Mucosa of stomach (tissue), 1 donor: ENCODE measurements around the gene URB1.
"Not testable (repeated sequence)": the region's sequence is repeated elsewhere in the genome, so short reads cannot be mapped to it uniquely, and the experiment has no call there.

Experiments
- H3K27me3 ChIP-seq: one replicate; pipeline ENCODE4 v1.7.0; 2013; ENCODE audit warnings: mild to moderate bottlenecking, low read length; ENCODE audit not compliant: control insufficient read depth, insufficient read depth
- H3K36me3 ChIP-seq: one replicate; pipeline ENCODE4 v1.7.0; 2013; ENCODE audit warnings: low read length; ENCODE audit not compliant: control insufficient read depth, insufficient read depth
- H3K4me1 ChIP-seq: one replicate; pipeline ENCODE4 v1.7.0; 2013; ENCODE audit warnings: mild to moderate bottlenecking, low read length; ENCODE audit not compliant: control insufficient read depth, insufficient read depth
- H3K4me3 ChIP-seq: one replicate; pipeline ENCODE4 v1.7.0; 2013; ENCODE audit warnings: low read length
- H3K9ac ChIP-seq: one replicate; pipeline ENCODE4 v1.7.0; 2013; ENCODE audit warnings: mild to moderate bottlenecking, low read length, moderate library complexity
- H3K9me3 ChIP-seq: one replicate; pipeline ENCODE4 v1.7.0; 2013; ENCODE audit warnings: mild to moderate bottlenecking, low read length, moderate library complexity; ENCODE audit not compliant: control insufficient read depth
- donor health status: Pancreatic carcinoma.

The URB1 gene

GRCh38 chr21:32380940-32381339, 11.9 kb downstream of the URB1 start:
- Histone ChIP-seq H3K9ac (no peak overlapping the region), H3K27me3 (no peaks in the 10 kb centered on the region), H3K4me1 (peaks cover 8% of the 10 kb centered on the region), H3K36me3 (no peaks in the 10 kb centered on the region), H3K9me3 (no peaks in the 10 kb centered on the region), H3K4me3 (no peak overlapping the region)

DNA sequence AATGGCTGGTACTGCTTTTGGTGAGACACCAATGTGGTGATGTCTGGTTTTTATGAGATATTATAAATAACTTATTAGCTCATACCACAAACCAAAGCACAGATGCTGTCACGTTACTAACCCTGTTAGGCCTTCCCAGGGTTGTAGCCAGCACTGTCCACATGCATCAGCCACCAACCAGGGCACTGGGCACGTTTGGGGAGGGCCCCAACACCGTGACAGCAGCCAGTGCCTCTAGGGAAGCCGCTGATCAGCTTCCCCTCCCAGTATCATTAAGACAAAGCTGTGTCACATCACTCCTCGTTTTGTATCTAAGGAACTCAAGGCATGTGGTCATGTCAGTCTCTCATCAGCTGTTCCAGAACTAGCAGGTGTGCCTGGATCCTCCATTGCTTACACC, 13.9 kb downstream of the URB1 start:
- H3K4me3 ChIP-seq: no peak overlapping the region
- H3K36me3 ChIP-seq: no peaks in the 10 kb centered on the region
- H3K27me3 ChIP-seq: no peaks in the 10 kb centered on the region
- H3K4me1 ChIP-seq: peaks cover 8% of the 10 kb centered on the region
- no peaks in the 10 kb centered on the region for H3K9me3 ChIP-seq
- H3K9ac ChIP-seq: no peak overlapping the region

DNA sequence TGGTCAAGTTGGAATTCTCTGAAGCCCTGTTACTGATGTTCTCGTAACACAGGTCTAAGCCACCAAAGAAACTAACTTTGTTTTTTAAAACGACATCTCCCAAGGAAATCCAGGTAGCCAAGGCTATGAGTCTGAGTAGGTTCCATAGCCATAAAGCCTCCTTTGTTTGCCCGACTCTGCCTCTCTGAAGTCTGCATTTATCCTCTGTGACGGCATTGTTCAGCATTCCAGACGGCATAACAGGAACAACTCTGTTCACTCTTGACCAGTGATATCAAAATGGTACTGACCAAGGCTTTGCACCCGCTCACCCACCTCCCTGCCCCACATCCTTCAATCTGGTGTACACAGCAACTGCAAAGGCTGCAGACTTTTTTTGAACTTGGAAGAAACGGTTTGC, 14.8 kb downstream of the URB1 start:
- H3K9ac ChIP-seq: no peak overlapping the region
- no peaks in the 10 kb centered on the region for H3K27me3 ChIP-seq
- peaks cover 5% of the 10 kb centered on the region for H3K4me1 ChIP-seq
- no peaks in the 10 kb centered on the region for H3K36me3 ChIP-seq
- H3K9me3 ChIP-seq: no peaks in the 10 kb centered on the region
- no peak overlapping the region for H3K4me3 ChIP-seq

DNA sequence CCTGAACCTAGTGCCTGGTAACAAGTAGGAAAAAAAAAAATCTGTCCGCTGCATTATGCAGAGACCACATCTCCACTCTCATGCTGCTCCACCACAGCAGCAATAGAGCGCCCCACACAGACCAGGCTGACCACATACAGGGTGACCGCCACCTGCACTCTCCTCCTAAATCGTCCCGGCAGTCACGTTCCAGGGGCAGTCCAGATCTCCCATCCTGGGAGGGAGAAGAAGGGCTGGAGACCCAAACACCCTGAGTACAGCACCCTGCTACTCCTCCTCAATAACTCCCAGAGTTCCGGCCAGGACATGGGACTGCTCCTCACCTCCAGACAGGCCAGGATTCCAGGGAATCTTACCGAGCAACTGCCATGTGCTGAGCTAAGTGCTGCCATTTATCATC, 15.3 kb downstream of the URB1 start:
- Histone ChIP-seq H3K4me3 (no peak overlapping the region), H3K4me1 (peaks cover under 1% of the 10 kb centered on the region), H3K9me3 (no peaks in the 10 kb centered on the region), H3K27me3 (no peaks in the 10 kb centered on the region), H3K36me3 (no peaks in the 10 kb centered on the region), H3K9ac (no peak overlapping the region)

DNA sequence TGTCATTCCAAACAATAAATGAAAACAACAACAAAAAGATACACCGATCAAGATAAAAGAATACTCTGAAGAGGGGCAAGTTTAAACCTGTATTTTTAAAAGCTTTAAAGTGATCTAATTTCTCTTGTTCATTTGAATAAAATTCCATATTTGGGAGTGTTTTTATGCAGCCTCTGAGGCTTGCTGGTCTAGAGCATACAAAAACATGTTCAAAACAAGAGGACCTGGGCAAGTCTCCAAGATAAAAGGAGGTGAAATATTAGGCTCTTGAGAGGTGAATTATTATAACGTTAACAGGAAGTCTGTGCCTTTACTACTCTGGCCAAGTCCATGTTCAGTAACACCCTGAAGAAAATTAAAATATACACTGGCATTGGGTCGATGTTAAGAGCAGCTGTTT, 20.1 kb downstream of the URB1 start:
- no peaks in the 10 kb centered on the region for H3K36me3 ChIP-seq
- no peak overlapping the region for H3K4me3 ChIP-seq
- H3K27me3 ChIP-seq: no peaks in the 10 kb centered on the region
- H3K4me1 ChIP-seq: no peaks in the 10 kb centered on the region
- H3K9me3 ChIP-seq: no peaks in the 10 kb centered on the region
- no peak overlapping the region for H3K9ac ChIP-seq

DNA sequence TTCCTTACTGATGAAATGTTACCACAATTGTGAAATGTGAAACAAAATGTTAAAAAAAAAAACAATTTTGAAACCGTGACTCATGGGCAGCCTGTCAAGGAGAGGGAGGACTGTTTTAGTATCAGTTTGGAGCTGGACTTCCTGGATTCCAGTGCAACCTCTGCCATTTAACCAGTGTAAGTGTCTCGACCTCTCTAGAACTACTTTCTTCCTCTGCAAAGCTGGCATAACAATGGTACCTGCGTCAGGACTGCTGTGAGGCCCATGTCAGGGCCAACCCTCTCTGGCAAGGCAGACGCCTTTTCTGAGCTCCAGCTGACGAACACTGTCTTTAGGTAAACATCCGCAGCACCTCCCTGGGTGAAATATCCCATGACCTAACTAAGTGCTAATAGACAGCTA, 20.9 kb downstream of the URB1 start:
- H3K36me3 ChIP-seq: no peaks in the 10 kb centered on the region
- no peak overlapping the region for H3K4me3 ChIP-seq
- no peak overlapping the region for H3K9ac ChIP-seq
- no peaks in the 10 kb centered on the region for H3K4me1 ChIP-seq
- no peaks in the 10 kb centered on the region for H3K27me3 ChIP-seq
- no peaks in the 10 kb centered on the region for H3K9me3 ChIP-seq

- no peak overlapping the region for H3K4me3 ChIP-seq
- no peaks in the 10 kb centered on the region for H3K4me1 ChIP-seq
- H3K9ac ChIP-seq: no peak overlapping the region
- H3K36me3 ChIP-seq: peaks cover 4% of the 10 kb centered on the region
- H3K27me3 ChIP-seq: no peaks in the 10 kb centered on the region
- H3K9me3 ChIP-seq: no peaks in the 10 kb centered on the region
Observed at GRCh38 chr21:32370998-32371766, 21.6 kb downstream of the URB1 start.

GRCh38 chr21:32368961-32369360, 23.9 kb downstream of the URB1 start:
- not testable (repeated sequence) for H3K36me3 ChIP-seq, H3K9me3 ChIP-seq, H3K9ac ChIP-seq, H3K27me3 ChIP-seq, H3K4me3 ChIP-seq
- H3K4me1 ChIP-seq: peaks cover 11% of the 10 kb centered on the region

- Histone ChIP-seq H3K36me3 (peaks cover 6% of the 10 kb centered on the region), H3K9me3 (no peaks in the 10 kb centered on the region), H3K4me1 (peaks cover 14% of the 10 kb centered on the region), H3K4me3 (no peak overlapping the region), H3K27me3 (no peaks in the 10 kb centered on the region), H3K9ac (no peak overlapping the region)
Observed at GRCh38 chr21:32368386-32368785, 24.4 kb downstream of the URB1 start.

- Histone ChIP-seq H3K9me3 (no peaks in the 10 kb centered on the region), H3K36me3 (peaks cover 6% of the 10 kb centered on the region), H3K4me1 (peaks cover 14% of the 10 kb centered on the region), H3K9ac (no peak overlapping the region), H3K4me3 (no peak overlapping the region), H3K27me3 (no peaks in the 10 kb centered on the region)
Observed at GRCh38 chr21:32367158-32367557, 25.7 kb downstream of the URB1 start.

DNA sequence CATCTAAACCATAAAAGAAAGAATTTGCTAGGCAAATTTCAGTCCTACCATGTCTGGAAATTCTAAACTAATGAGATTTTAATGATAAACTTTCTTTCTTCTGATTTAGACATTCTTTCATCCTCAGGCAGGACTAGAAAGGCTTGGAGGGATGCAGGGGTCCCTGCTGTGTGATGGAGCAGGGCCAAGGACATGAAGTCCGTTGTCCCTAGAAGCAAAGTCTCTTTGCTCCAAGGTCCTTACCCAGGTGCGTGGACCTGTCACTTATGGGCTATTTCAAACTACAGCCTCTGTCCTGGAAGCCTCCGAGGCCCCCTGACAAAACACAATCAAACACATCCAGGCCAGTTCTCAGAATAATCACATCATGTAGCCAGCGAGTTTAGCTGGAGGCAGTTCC, 26.6 kb downstream of the URB1 start:
- Histone ChIP-seq H3K9me3 (no peaks in the 10 kb centered on the region), H3K9ac (no peak overlapping the region), H3K27me3 (no peaks in the 10 kb centered on the region), H3K4me3 (no peak overlapping the region), H3K36me3 (peaks cover 6% of the 10 kb centered on the region), H3K4me1 (peaks cover 14% of the 10 kb centered on the region)

GRCh38 chr21:32364796-32365195, 28.0 kb downstream of the URB1 start:
- Histone ChIP-seq H3K4me3 (no peak overlapping the region), H3K27me3 (no peaks in the 10 kb centered on the region), H3K9ac (no peak overlapping the region), H3K36me3 (peaks cover 6% of the 10 kb centered on the region), H3K9me3 (no peaks in the 10 kb centered on the region), H3K4me1 (peaks cover 14% of the 10 kb centered on the region)

- H3K9ac ChIP-seq: peak overlapping the region; percentile 19
Observed at GRCh38 chr21:32364387-32364786, 28.4 kb downstream of the URB1 start.

More at GRCh38 chr21:32364387-32364786, 28.4 kb downstream of the URB1 start:
- Histone ChIP-seq H3K36me3 (peaks cover 6% of the 10 kb centered on the region), H3K4me3 (no peak overlapping the region), H3K27me3 (no peaks in the 10 kb centered on the region), H3K4me1 (peaks cover 14% of the 10 kb centered on the region), H3K9me3 (no peaks in the 10 kb centered on the region)
